ENCODE data around the gene LHX6. TPM values are rescaled to one million over a fixed set of nuclear protein-coding genes. Genes with fewer than 3 reads are reported as not detected.

The LHX6 gene
- polyA plus RNA-seq, 1 experiment: not detected

GRCh38 chr9:122239722-122240121 lies 11.0 kb upstream of the LHX6 start:
- no peak overlapping the region for H3K27ac ChIP-seq (ENCODE audit: low read depth, low read length)
- H3K4me3 ChIP-seq (ENCODE audit: low read depth, low read length): no peak overlapping the region
- DNase-seq (ENCODE audit: low read depth, low spot score): no peak
- ChIA-PET POLR2A (interaction anchor here (0.6 kb wide), 1 partner anchor 18 kb away, joined by 3 read pairs; no protein-coding TSS in a partner anchor), CTCF (no interaction called here)
- no peaks in the 10 kb centered on the region for H3K27me3 ChIP-seq (ENCODE audit: control insufficient read depth, insufficient read depth, low read length)
- H3K9me3 ChIP-seq (ENCODE audit: control insufficient read depth, insufficient read depth, low read length): no peaks in the 10 kb centered on the region
- TF ChIP-seq CTCF (IDR thresholded peaks at IDR 0.05; ENCODE audit: low read depth, low read length): no peak

- TF ChIP-seq CTCF (IDR thresholded peaks at IDR 0.05; ENCODE audit: low read depth, low read length): no peak
- Histone ChIP-seq H3K4me3 (ENCODE audit: low read depth, low read length) (no peak overlapping the region), H3K9me3 (ENCODE audit: control insufficient read depth, insufficient read depth, low read length) (no peaks in the 10 kb centered on the region), H3K27ac (ENCODE audit: low read depth, low read length) (no peak overlapping the region), H3K27me3 (ENCODE audit: control insufficient read depth, insufficient read depth, low read length) (peaks cover 10% of the 10 kb centered on the region)
- ChIA-PET CTCF (no interaction called here), POLR2A (no interaction called here)
- DNase-seq (ENCODE audit: low read depth, low spot score): no peak
These were observed 7.9 kb upstream of the LHX6 start for GRCh38 chr9:122236681-122237080.

- Histone ChIP-seq H3K4me3 (ENCODE audit: low read depth, low read length) (no peak overlapping the region), H3K27me3 (ENCODE audit: control insufficient read depth, insufficient read depth, low read length) (peaks cover 29% of the 10 kb centered on the region), H3K27ac (ENCODE audit: low read depth, low read length) (no peak overlapping the region), H3K9me3 (ENCODE audit: control insufficient read depth, insufficient read depth, low read length) (no peaks in the 10 kb centered on the region)
- TF ChIP-seq CTCF (IDR thresholded peaks at IDR 0.05; ENCODE audit: low read depth, low read length): no peak
- ChIA-PET POLR2A (no interaction called here), CTCF (no interaction called here)
- DNase-seq (ENCODE audit: low read depth, low spot score): no peak
These were observed 5.4 kb upstream of the LHX6 start for GRCh38 chr9:122234022-122234748.

GRCh38 chr9:122232796-122233306 lies 4.1 kb upstream of the LHX6 start:
- no peak for DNase-seq (ENCODE audit: low read depth, low spot score)
- ChIA-PET CTCF (interaction anchor here (1.0 kb wide), 1 partner anchor 134 kb away, joined by 6 read pairs; no protein-coding TSS in a partner anchor), POLR2A (interaction anchor here (0.6 kb wide), 1 partner anchor 93 kb away, joined by 3 read pairs; no protein-coding TSS in a partner anchor)
- H3K27me3 ChIP-seq (ENCODE audit: control insufficient read depth, insufficient read depth, low read length): peaks cover 36% of the 10 kb centered on the region
- no peak overlapping the region for H3K4me3 ChIP-seq (ENCODE audit: low read depth, low read length)
- no peak overlapping the region for H3K27ac ChIP-seq (ENCODE audit: low read depth, low read length)
- no peaks in the 10 kb centered on the region for H3K9me3 ChIP-seq (ENCODE audit: control insufficient read depth, insufficient read depth, low read length)
- no peak for TF ChIP-seq CTCF (IDR thresholded peaks at IDR 0.05; ENCODE audit: low read depth, low read length)

GRCh38 chr9:122229485-122229837 lies 704 bp upstream of the LHX6 start:
- no peak overlapping the region for H3K27ac ChIP-seq (ENCODE audit: low read depth, low read length)
- DNase-seq (ENCODE audit: low read depth, low spot score): no peak
- CTCF ChIA-PET: no interaction called here
- POLR2A ChIA-PET: no interaction called here
- H3K27me3 ChIP-seq (ENCODE audit: control insufficient read depth, insufficient read depth, low read length): peaks cover 69% of the 10 kb centered on the region
- peaks cover 5% of the 10 kb centered on the region; the same call in 1 of the 2 replicates for H3K9me3 ChIP-seq (ENCODE audit: control insufficient read depth, insufficient read depth, low read length)
- no peak overlapping the region for H3K4me3 ChIP-seq (ENCODE audit: low read depth, low read length)
- no peak for TF ChIP-seq CTCF (IDR thresholded peaks at IDR 0.05; ENCODE audit: low read depth, low read length)
